ENCODE data around the gene FOXG1. TPM values are rescaled to one million over a fixed set of nuclear protein-coding genes. Genes with fewer than 3 reads are reported as not detected.

Gene FOXG1
- 10.6 and 16.7 TPM in 2 replicates for total RNA-seq (2014; rRNA removed; shearing (Covaris generic))

DNA sequence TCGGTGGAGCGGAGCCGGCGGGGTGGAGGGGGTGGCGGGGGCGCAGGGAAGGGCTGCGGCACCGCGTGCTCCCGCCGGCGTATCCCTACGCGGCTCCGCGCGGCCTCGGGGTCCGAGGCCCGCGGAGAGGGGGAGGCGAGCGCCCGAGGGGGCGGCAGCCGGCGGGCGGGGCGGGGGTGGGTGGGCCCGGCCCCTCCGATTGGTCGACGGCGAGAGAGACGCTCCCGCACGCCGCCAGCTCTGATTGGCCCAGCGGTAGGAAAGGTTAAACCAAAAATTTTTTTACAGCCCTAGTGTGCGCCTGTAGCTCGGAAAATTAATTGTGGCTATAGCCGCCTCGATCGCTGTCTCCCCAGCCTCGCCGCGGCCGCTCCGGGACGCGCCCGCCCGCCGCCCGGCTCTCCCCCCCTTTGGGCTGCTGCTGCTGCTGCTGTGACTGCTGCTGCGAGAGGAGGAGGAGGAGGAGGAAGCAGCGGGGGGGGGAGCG lies at the start of gene FOXG1:
Gene FOXG1 (plus strand): TSS at position 319 of the 487 bp plus-strand sequence. CDS start 493 bp downstream, outside the sequence.
- peak; percentile 95 for DNase-seq (ENCODE audit: low read depth)

DNA sequence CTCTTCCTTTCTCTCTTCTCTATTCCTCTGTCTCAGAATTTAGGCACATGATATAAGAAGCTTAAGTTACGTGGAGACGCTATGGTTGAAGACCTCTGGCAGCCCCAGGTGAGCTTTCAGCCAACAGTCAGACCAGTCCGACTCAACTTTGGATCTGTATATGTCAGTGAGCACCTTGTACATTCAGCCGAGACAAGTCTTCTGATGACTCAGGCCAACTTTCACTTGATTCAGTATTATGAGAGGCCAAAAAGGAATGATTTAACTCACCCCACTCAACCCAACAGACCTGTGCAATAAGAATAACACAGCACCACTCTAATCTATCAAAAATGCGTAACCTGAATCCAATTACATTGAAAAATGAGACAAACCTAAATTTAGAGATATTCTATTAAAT lies 47.5 kb upstream of the FOXG1 start:
- DNase-seq (ENCODE audit: low read depth) = no peak

DNA sequence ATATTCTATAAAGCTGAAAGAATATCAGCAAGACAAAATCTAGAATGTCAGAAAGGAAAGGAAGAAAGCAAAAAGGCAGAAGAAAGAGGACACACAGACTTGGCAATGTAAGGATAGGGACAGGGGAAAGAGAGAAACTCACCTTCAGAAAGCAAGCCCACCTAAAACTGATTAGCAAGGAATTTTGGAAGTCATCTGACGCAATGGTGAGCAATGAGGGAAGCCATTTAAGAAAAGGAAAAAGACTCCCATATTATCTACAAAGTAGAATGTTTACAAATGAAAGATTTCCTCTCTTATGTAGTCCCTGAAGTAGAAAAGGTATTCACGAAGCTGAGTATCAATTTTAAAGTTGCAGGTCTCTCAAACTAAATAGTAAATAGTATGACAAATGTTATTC lies 35.2 kb upstream of the FOXG1 start:
- DNase-seq (ENCODE audit: low read depth) = no peak

- DNase-seq (ENCODE audit: low read depth) = peak; percentile 50
Observed at GRCh38 chr14:28742171-28742846, 24.3 kb upstream of the FOXG1 start.

GRCh38 chr14:28744126-28744525 lies 22.5 kb upstream of the FOXG1 start:
- peak; percentile 64 for DNase-seq (ENCODE audit: low read depth)

DNA sequence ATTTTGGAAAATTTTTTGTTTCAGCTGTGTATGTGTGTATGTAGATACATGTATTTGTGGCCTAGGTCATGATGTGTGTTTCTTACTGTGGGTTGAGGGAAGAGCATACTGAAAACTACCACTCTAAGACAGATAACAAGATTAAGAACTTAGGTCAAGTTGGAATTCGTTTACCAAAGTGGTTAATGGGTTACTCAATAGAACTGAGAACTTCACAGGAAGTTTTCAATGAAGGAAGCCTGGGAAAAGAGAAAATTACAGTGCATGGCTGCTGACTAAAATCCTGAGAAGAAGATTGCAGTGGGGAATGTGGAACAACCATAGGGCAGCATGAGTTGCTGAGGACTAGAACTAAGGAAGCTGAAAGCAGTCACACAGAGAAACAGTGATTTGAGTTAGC lies 21.4 kb upstream of the FOXG1 start:
- DNase-seq (ENCODE audit: low read depth) = peak; percentile 38

DNA sequence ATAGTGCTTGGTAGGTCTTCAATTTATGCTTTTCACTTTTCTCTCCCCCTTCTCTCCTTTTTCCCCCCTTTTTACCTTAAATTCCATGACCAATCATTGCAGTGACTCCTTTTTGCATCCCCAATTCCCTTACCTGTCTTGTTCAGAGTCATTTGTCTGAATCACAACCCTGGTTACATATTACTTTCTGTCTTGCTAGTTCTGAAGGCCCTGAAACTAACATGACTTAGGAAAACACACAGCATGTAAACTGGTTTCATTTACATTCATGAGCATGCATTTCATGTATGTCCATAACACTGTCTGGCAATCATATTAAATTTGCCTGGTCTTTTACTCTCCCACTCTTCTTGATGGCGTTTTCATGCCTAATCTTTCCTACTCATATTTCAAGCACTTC lies 20.3 kb upstream of the FOXG1 start:
- DNase-seq (ENCODE audit: low read depth) = no peak

GRCh38 chr14:28751467-28752058 lies 15.0 kb upstream of the FOXG1 start:
- DNase-seq (ENCODE audit: low read depth) = peak; percentile 82

- DNase-seq (ENCODE audit: low read depth) = peak; percentile 79
Observed at GRCh38 chr14:28754209-28754985, 12.2 kb upstream of the FOXG1 start.

DNA sequence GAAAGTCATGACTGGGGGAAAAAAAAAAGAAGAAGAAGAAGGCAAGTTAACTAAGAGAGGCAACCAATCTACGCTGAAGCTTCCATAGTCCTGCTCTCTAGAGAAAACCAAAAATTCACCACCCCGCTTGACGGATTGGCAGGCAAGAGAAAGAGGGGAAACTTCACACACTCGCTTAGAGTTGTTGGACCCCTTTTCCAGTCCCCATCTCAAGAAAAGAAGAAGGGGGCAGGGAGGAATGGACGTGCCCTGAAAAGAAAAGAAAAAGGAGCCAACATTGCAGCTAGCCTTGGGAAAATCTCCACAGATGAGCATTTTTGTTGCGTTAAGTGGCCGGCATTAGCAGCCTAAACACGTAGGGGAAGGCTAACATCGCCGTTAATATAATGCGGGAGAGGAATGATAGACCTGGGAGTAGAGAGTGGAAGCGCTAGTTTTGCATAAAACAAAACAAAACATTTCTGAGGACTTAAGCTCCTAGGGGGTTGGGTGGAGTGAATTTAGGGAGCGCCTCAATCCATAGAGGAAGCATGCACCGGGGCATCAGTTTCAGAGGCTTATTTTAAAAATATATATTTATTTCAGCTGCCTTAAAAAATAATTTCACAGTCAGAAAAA lies 11.3 kb upstream of the FOXG1 start:
- peak; percentile 59 for DNase-seq (ENCODE audit: low read depth)

- peak; percentile 37 for DNase-seq (ENCODE audit: low read depth)
Observed at GRCh38 chr14:28755884-28756268, 10.7 kb upstream of the FOXG1 start.

DNA sequence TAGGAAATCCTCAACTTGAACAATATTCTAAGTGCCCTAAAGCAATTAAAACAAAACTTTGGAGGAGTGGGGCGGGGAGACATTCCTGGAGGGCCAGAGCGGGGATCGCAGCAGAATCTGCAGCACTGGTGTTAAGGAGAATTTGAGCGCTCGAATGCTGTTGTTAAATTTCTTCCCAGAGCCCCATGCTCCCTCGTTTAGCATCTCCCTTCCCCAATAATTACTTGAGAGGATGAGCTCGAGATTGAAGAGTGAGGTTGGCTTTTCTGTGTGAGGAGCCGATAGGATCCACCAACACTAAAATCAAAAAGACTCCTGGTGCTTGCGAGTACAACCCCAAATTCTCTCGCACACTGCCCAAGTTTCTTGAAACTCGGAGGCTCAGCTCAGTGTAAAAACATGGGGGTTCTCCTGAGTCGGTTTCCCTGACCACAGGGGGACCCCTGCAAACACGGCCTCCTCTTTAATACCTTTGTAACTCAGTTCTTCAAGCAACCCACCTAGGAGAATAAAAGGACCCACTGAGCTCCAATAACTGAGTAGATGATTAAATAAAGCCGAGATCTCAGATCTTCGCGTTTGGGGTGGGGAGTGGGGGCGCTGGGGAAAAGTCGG lies 10.2 kb upstream of the FOXG1 start:
- DNase-seq (ENCODE audit: low read depth) = peak; percentile 51

DNA sequence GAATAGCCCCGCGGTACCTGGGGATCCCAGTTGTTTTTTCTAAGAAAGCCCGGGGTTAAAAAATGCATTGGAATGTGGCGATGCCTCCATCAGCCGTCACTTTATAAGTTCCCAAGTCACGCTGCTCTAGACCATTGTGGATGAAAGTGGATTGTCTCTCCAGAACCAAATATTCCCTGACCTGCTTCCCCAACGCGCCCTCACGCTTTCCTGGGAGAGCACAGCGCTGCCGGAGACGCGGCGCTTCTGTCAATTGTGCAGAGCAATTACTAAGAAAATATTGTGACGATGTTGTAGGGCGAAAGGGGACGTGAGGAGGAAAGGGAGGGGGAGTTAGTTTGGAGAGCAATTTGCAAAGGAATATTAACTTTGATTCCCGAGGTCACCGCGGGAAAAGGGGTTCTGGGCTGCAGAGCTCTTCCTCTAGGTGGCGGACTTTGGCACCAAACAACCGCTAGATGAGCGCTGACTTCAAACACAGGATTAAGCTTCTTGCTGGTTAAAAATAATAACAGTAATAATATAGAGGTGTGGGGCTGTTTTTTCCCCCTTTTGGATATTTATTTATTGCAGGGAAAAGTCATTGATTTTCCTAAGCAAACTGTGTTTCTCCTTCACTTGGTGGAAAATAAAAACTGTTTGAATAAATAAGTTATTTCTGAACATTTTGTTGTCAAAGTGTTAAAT lies 9.6 kb upstream of the FOXG1 start:
- peak; percentile 84 for DNase-seq (ENCODE audit: low read depth)

- DNase-seq (ENCODE audit: low read depth) = no peak
Observed at GRCh38 chr14:28757786-28758185, 8.8 kb upstream of the FOXG1 start.

GRCh38 chr14:28758253-28758884 lies 8.2 kb upstream of the FOXG1 start:
- DNase-seq (ENCODE audit: low read depth) = no peak

DNA sequence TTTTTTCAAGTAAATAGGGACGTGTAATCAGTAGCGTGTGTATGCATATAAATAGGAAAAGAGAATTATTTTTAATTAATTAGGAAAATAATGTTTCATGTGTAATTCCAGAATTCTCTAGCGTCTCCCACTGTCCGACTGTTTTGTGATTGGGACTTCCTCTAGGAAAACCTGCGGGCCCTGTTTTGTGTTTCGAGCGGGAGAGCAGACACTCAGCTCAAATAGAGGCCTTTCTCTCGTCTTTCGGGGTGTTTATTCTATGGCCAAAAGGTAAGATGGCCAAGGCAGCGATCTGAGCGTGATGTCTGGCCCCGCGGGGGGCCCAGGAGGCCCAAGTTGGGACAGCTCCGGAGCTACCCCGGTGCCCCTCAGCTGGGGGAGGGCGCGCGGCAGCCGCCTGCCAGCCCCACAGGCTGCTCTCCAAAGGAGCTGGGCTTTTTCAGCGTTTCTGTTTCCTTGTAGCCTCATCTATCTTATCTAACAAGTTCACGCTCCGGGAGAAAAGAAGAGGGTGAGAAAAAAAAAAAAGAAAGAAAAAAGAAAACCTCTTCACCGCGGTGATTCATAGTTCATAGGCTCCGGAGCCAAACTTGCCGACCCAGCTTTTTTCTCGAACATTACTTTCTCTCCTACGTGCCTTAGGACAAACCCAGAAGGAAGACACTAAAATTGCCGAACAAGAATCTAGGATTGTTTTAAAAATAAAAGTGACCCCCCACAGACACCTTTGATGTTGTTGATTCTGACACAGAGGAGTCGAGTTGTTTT lies 7.5 kb upstream of the FOXG1 start:
- DNase-seq (ENCODE audit: low read depth) = peak; percentile 68

DNA sequence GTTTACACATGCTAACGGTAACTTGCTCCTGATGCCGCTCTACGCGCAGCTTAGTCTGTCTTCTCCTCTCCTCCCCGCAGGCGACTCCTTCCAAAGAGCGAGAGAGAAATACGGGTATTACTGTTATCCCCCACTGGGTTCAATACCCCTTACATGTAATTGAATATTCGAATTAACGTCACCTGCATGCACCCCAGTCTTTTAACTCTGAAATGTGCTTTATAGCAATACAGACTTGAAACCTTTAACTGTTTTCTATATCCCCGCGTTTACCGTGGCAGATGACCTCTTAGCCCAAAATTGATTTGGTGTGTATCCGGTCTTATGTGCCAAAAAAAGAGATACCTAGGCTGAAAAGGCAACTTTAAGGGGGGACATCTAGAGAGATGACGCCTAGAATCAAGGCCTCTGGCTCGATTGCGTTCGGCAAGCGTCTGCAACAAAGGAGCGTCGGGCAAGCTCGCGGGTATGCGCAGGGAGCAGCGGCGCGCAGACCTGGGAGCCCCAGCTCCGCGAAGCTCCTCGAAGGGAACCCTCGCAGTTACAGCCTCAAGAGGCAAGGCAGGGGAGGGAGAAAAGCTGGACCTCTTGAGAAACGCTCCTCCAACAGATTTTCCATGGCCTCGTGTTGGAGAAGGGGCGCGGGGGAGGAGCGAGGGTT lies 6.8 kb upstream of the FOXG1 start:
- peak; percentile 65 for DNase-seq (ENCODE audit: low read depth)

- no peak for DNase-seq (ENCODE audit: low read depth)
Observed at GRCh38 chr14:28760431-28760996, 6.1 kb upstream of the FOXG1 start.
